SK-N-SH (cell line): ENCODE results near the gene AHDC1. TPM values are rescaled to one million over a fixed set of nuclear protein-coding genes. Genes with fewer than 3 reads are reported as not detected.

Experiments used
- CTCF ChIA-PET: fragments of 300-600, 350-600 bp; formaldehyde crosslinking; extraction: SDS; loops from one replicate; lab custom pipeline; 2021; lab: Yijun Ruan, JAX
- POLR2A ChIA-PET: fragments of 350-600 bp; sonication (Branson Sonifier 250); formaldehyde crosslinking; extraction: SDS; loops from one replicate; lab custom pipeline; 2020; ENCODE audit warnings: antibody characterized with exemption, inconsistent platforms; lab: Yijun Ruan, JAX
- DNase-seq: peaks from one replicate; pipeline ENCODE4 v3.0.0; 2012
- H2AFZ ChIP-seq: fragments of 200-600 bp; sonication (generic); 2 replicates; pipeline ENCODE4 v1.8.1; 2016; ENCODE audit warnings: antibody characterized with exemption, mild to moderate bottlenecking, low read depth
- H3F3A ChIP-seq: fragments of 200-600 bp; sonication (generic); replicated peaks from 2 replicates; pipeline ENCODE3; 2016; ENCODE audit warnings: antibody characterized with exemption, mild to moderate bottlenecking; ENCODE audit not compliant: insufficient read depth
- H3K27ac ChIP-seq, 2 experiments: fragments of 200-500 bp in 1 of 2; fragments of 200-600 bp in 1 of 2; sonication (Bioruptor generic) in 1 of 2; sonication (generic), shearing (Covaris generic) in 1 of 2; 2 replicates each; pipeline versions ENCODE4 v1.5.1 to v1.6.1; 2014 to 2016; ENCODE audit warnings: low read depth in 2 of 2, inconsistent platforms in 1 of 2, low read length in 1 of 2, mild to moderate bottlenecking in 1 of 2, mixed read lengths in 1 of 2
- H3K27me3 ChIP-seq: fragments of 200-600 bp; sonication (generic), shearing (Covaris generic); 2 replicates; pipeline ENCODE4 v1.6.1; 2016; ENCODE audit warnings: mixed run types; ENCODE audit not compliant: insufficient read depth
- H3K36me3 ChIP-seq, 2 experiments: fragments of 200-500 bp in 1 of 2; fragments of 200-600 bp in 1 of 2; sonication (Bioruptor generic) in 1 of 2; sonication (generic) in 1 of 2; replicated peaks in 1 of 2; 2 replicates each; pipeline versions ENCODE3 to v1.5.1; 2014 to 2016; ENCODE audit warnings: low read length in 1 of 2, mild to moderate bottlenecking in 1 of 2; ENCODE audit not compliant: insufficient read depth in 2 of 2, control insufficient read depth in 1 of 2
- H3K4me1 ChIP-seq, 2 experiments: fragments of 200-500 bp in 1 of 2; fragments of 200-600 bp in 1 of 2; sonication (Bioruptor generic) in 1 of 2; sonication (generic), shearing (Covaris generic) in 1 of 2; 2 replicates each; pipeline versions ENCODE4 v1.5.1 to v1.6.1; 2014 to 2016; ENCODE audit warnings: low read depth in 1 of 2, low read length in 1 of 2, mixed run types in 1 of 2; ENCODE audit not compliant: insufficient read depth in 2 of 2, control insufficient read depth in 1 of 2
- H3K4me2 ChIP-seq: fragments of 200-600 bp; sonication (generic), shearing (Covaris generic); 2 replicates; pipeline ENCODE4 v1.6.1; 2017; ENCODE audit warnings: mixed run types
- H3K4me3 ChIP-seq, 2 experiments: fragments of 200-500 bp in 1 of 2; fragments of 200-600 bp in 1 of 2; sonication (Bioruptor generic) in 1 of 2; sonication (generic), shearing (Covaris generic) in 1 of 2; 2 replicates each; pipeline versions ENCODE4 v1.5.1 to v1.8.1; 2014 to 2016; ENCODE audit warnings: low read depth in 2 of 2, inconsistent platforms in 1 of 2, low read length in 1 of 2, mild to moderate bottlenecking in 1 of 2, mixed read lengths in 1 of 2, moderate library complexity in 1 of 2
- H3K79me2 ChIP-seq: fragments of 200-600 bp; sonication (generic); 2 replicates; pipeline ENCODE4 v1.8.1; 2017; ENCODE audit warnings: mild to moderate bottlenecking; ENCODE audit not compliant: insufficient read depth
- H3K9ac ChIP-seq: fragments of 200-600 bp; sonication (generic); 2 replicates; pipeline ENCODE4 v1.6.1; 2017; ENCODE audit warnings: mixed run types
- H3K9me2 ChIP-seq: fragments of 200-600 bp; sonication (generic); 2 replicates; pipeline ENCODE4 v1.6.1; 2017; ENCODE audit warnings: mixed run types
- H3K9me3 ChIP-seq: fragments of 200-600 bp; sonication (generic); 2 replicates; pipeline ENCODE4 v1.6.1; 2017; ENCODE audit warnings: mixed run types, mild to moderate bottlenecking, moderate library complexity
- H4K20me1 ChIP-seq: fragments of 200-600 bp; sonication (generic); 2 replicates; pipeline ENCODE4 v1.6.1; 2017; ENCODE audit warnings: mild to moderate bottlenecking, mixed run types; ENCODE audit not compliant: insufficient read depth
- CHD2 ChIP-seq: fragments of 150-350 bp; IDR thresholded peaks from 2 replicates; pipeline ENCODE4 v1.6.1; 2018; ENCODE audit warnings: low read length; ENCODE audit not compliant: partially characterized antibody
- CTCF ChIP-seq: fragments of 200-600 bp; sonication (generic); IDR thresholded peaks from 2 replicates; pipeline ENCODE4 v1.6.1; 2017; ENCODE audit warnings: antibody characterized with exemption, mild to moderate bottlenecking, moderate library complexity
- ELF1 ChIP-seq: IDR thresholded peaks from 2 replicates; pipeline ENCODE4 v1.4.0; 2012
- EZH2phosphoT487 ChIP-seq: fragments of 200-600 bp; sonication (generic); IDR thresholded peaks from 2 replicates; pipeline ENCODE4 v1.6.1; 2017; ENCODE audit warnings: low read depth, mixed run types, mild to moderate bottlenecking, antibody characterized with exemption, moderate library complexity, borderline replicate concordance
- GABPA ChIP-seq: IDR thresholded peaks from 2 replicates; pipeline ENCODE4 v1.4.0; 2012; ENCODE audit warnings: low read depth, mild to moderate bottlenecking
- MEF2A ChIP-seq: IDR thresholded peaks from 2 replicates; pipeline ENCODE4 v1.4.0; 2012; ENCODE audit warnings: low read depth, borderline replicate concordance
- MXI1 ChIP-seq: IDR thresholded peaks from 2 replicates; pipeline ENCODE4 v1.6.1; 2012; ENCODE audit warnings: mild to moderate bottlenecking, low read depth, low read length, improper control_type of control experiment
- POLR2AphosphoS5 ChIP-seq: IDR thresholded peaks from 2 replicates; pipeline ENCODE4 v1.6.1; 2012; ENCODE audit warnings: low read depth, low read length
- RFX5 ChIP-seq: IDR thresholded peaks from 2 replicates; pipeline ENCODE4 v1.6.1; 2012; ENCODE audit warnings: mild to moderate bottlenecking, improper control_type of control experiment, low read length
- TCF12 ChIP-seq: IDR thresholded peaks from 2 replicates; pipeline ENCODE4 v1.4.0; 2012
- WGBS: methylation state at CpG from one replicate; pipeline ENCODE4 v1.1.6; 2017; ENCODE audit warnings: low lambda C conversion rate; 5-methylcytosine and 5-hydroxymethylcytosine counted together
- polyA plus RNA-seq, 3 experiments: library from polyadenylated mRNA; depleted of rRNA; stranded (reverse); fragments of >200 nt; gene quantifications; 2 replicates each; pipeline ENCODE4 v1.2.3, GENCODE V29; 2012
- TF ChIP-seq, protein P1 (sequence below): IDR thresholded peaks from 2 replicates; pipeline ENCODE4 v1.4.0; 2012; ENCODE audit warnings: low read depth, borderline replicate concordance
- TF ChIP-seq, protein P2 (sequence below): fragments of 150-350 bp; IDR thresholded peaks from 2 replicates; pipeline ENCODE4 v1.6.1; 2017; ENCODE audit warnings: antibody characterized with exemption, low read length, low read depth, borderline replicate concordance
- TF ChIP-seq, protein P3 (sequence below): IDR thresholded peaks from 2 replicates; pipeline ENCODE4 v1.4.0; 2012; ENCODE audit warnings: low read depth
- TF ChIP-seq, protein P4 (sequence below): fragments of 150-350 bp; IDR thresholded peaks from 2 replicates; pipeline ENCODE4 v1.6.1; 2016; ENCODE audit warnings: mild to moderate bottlenecking, low read depth, low read length

Gene AHDC1
- polyA plus RNA-seq, 1 of the 3 experiments (the other 2 are of a cell fraction) = 8.5 TPM

GRCh38 chr1:27648602-27649305 lies 44.8 kb upstream of the AHDC1 start:
- Histone ChIP-seq H2AFZ (no peak overlapping the region), H4K20me1 (no peaks in the 10 kb centered on the region), H3K4me2 (no peak overlapping the region), H3K36me3 (no peaks in the 10 kb centered on the region), H3K9me2 (no peaks in the 10 kb centered on the region), H3K79me2 (no peaks in the 10 kb centered on the region), H3K4me3 (no peak overlapping the region), H3K9me3 (no peaks in the 10 kb centered on the region), H3K27ac (no peak overlapping the region), H3K27me3 (no peaks in the 10 kb centered on the region), H3F3A (no peaks in the 10 kb centered on the region), H3K9ac (no peak overlapping the region), H3K4me1 (peaks cover 4 to 7% of the 10 kb centered on the region in 2 experiments; a peak in 2 of 4 replicates)
- 83% methylated on average over 6 of the region's 6 CpGs for WGBS
- DNase-seq = no peak
- CTCF ChIA-PET = interaction anchor here (0.9 to 3.0 kb wide), 4 partner anchors 14 to 43 kb away, joined by 3 to 13 read pairs (median 7); no protein-coding TSS in a partner anchor
- TF ChIP-seq EZH2phosphoT487 = no peak
- TF ChIP-seq, protein P1, sequence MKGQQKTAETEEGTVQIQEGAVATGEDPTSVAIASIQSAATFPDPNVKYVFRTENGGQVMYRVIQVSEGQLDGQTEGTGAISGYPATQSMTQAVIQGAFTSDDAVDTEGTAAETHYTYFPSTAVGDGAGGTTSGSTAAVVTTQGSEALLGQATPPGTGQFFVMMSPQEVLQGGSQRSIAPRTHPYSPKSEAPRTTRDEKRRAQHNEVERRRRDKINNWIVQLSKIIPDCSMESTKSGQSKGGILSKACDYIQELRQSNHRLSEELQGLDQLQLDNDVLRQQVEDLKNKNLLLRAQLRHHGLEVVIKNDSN = no peak
- TF ChIP-seq TCF12 = no peak
- no peak for TF ChIP-seq CHD2
- POLR2A ChIA-PET = no interaction called here

DNA sequence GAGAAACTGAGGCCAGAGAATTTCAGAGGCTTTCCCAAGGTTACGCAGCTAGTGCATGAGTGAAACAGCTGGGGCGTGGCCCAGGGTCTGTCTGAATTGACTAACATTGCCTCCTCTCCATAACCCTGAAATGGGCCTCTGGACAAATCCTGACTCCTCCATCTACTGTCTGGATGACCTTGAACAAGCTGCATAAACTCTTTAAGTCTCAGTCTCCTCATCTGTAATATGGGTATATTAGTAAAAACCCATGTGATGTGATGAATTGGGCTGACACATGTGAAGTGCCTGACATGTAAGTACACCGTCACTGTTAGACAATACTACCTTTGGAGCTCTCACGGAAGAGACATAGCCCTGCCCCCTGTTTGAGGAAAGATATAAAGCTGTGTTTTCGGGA lies 43.4 kb upstream of the AHDC1 start:
- no peak for DNase-seq
- ChIA-PET POLR2A (no interaction called here), CTCF (interaction anchor here (0.7 to 3.0 kb wide), 5 partner anchors 15 to 290 kb away, joined by 3 to 13 read pairs (median 4); no protein-coding TSS in a partner anchor)
- Histone ChIP-seq H3K27ac (no peak overlapping the region), H3K4me3 (no peak overlapping the region), H3K9me3 (no peaks in the 10 kb centered on the region), H4K20me1 (no peaks in the 10 kb centered on the region), H3K9me2 (no peaks in the 10 kb centered on the region), H3K27me3 (no peaks in the 10 kb centered on the region), H3K4me1 (peaks cover 4 to 7% of the 10 kb centered on the region in 2 experiments; a peak in 2 of 4 replicates), H3K36me3 (no peaks in the 10 kb centered on the region), H2AFZ (no peak overlapping the region), H3K4me2 (no peak overlapping the region), H3F3A (no peaks in the 10 kb centered on the region), H3K79me2 (no peaks in the 10 kb centered on the region), H3K9ac (no peak overlapping the region)
- TF ChIP-seq, protein P2, sequence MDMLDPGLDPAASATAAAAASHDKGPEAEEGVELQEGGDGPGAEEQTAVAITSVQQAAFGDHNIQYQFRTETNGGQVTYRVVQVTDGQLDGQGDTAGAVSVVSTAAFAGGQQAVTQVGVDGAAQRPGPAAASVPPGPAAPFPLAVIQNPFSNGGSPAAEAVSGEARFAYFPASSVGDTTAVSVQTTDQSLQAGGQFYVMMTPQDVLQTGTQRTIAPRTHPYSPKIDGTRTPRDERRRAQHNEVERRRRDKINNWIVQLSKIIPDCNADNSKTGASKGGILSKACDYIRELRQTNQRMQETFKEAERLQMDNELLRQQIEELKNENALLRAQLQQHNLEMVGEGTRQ = no peak
- no peak for TF ChIP-seq ELF1
- TF ChIP-seq RFX5 = no peak
- TF ChIP-seq POLR2AphosphoS5 = no peak
- TF ChIP-seq CTCF = no peak
- TF ChIP-seq, protein P3, sequence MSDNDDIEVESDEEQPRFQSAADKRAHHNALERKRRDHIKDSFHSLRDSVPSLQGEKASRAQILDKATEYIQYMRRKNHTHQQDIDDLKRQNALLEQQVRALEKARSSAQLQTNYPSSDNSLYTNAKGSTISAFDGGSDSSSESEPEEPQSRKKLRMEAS = no peak
- TF ChIP-seq, protein P4, sequence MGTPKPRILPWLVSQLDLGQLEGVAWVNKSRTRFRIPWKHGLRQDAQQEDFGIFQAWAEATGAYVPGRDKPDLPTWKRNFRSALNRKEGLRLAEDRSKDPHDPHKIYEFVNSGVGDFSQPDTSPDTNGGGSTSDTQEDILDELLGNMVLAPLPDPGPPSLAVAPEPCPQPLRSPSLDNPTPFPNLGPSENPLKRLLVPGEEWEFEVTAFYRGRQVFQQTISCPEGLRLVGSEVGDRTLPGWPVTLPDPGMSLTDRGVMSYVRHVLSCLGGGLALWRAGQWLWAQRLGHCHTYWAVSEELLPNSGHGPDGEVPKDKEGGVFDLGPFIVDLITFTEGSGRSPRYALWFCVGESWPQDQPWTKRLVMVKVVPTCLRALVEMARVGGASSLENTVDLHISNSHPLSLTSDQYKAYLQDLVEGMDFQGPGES = no peak
- TF ChIP-seq, protein P1 = no peak
- TF ChIP-seq CHD2 = no peak
- no peak for TF ChIP-seq GABPA
- TF ChIP-seq MXI1 = no peak
- TF ChIP-seq MEF2A = no peak
- 86% methylated on average over 4 of the region's 5 CpGs for WGBS
